ENCODE results near the gene ASTN2. TPM values are rescaled to one million over a fixed set of nuclear protein-coding genes. Genes with fewer than 3 reads are reported as not detected.

Gene ASTN2
- total and polyA plus RNA-seq, 2 experiments from 2014 or later: 7.0 to 24.6 TPM

GRCh38 chr9:116750510-116750909 is 664.3 kb downstream of the ASTN2 start (continued):
- TF ChIP-seq, protein P1, sequence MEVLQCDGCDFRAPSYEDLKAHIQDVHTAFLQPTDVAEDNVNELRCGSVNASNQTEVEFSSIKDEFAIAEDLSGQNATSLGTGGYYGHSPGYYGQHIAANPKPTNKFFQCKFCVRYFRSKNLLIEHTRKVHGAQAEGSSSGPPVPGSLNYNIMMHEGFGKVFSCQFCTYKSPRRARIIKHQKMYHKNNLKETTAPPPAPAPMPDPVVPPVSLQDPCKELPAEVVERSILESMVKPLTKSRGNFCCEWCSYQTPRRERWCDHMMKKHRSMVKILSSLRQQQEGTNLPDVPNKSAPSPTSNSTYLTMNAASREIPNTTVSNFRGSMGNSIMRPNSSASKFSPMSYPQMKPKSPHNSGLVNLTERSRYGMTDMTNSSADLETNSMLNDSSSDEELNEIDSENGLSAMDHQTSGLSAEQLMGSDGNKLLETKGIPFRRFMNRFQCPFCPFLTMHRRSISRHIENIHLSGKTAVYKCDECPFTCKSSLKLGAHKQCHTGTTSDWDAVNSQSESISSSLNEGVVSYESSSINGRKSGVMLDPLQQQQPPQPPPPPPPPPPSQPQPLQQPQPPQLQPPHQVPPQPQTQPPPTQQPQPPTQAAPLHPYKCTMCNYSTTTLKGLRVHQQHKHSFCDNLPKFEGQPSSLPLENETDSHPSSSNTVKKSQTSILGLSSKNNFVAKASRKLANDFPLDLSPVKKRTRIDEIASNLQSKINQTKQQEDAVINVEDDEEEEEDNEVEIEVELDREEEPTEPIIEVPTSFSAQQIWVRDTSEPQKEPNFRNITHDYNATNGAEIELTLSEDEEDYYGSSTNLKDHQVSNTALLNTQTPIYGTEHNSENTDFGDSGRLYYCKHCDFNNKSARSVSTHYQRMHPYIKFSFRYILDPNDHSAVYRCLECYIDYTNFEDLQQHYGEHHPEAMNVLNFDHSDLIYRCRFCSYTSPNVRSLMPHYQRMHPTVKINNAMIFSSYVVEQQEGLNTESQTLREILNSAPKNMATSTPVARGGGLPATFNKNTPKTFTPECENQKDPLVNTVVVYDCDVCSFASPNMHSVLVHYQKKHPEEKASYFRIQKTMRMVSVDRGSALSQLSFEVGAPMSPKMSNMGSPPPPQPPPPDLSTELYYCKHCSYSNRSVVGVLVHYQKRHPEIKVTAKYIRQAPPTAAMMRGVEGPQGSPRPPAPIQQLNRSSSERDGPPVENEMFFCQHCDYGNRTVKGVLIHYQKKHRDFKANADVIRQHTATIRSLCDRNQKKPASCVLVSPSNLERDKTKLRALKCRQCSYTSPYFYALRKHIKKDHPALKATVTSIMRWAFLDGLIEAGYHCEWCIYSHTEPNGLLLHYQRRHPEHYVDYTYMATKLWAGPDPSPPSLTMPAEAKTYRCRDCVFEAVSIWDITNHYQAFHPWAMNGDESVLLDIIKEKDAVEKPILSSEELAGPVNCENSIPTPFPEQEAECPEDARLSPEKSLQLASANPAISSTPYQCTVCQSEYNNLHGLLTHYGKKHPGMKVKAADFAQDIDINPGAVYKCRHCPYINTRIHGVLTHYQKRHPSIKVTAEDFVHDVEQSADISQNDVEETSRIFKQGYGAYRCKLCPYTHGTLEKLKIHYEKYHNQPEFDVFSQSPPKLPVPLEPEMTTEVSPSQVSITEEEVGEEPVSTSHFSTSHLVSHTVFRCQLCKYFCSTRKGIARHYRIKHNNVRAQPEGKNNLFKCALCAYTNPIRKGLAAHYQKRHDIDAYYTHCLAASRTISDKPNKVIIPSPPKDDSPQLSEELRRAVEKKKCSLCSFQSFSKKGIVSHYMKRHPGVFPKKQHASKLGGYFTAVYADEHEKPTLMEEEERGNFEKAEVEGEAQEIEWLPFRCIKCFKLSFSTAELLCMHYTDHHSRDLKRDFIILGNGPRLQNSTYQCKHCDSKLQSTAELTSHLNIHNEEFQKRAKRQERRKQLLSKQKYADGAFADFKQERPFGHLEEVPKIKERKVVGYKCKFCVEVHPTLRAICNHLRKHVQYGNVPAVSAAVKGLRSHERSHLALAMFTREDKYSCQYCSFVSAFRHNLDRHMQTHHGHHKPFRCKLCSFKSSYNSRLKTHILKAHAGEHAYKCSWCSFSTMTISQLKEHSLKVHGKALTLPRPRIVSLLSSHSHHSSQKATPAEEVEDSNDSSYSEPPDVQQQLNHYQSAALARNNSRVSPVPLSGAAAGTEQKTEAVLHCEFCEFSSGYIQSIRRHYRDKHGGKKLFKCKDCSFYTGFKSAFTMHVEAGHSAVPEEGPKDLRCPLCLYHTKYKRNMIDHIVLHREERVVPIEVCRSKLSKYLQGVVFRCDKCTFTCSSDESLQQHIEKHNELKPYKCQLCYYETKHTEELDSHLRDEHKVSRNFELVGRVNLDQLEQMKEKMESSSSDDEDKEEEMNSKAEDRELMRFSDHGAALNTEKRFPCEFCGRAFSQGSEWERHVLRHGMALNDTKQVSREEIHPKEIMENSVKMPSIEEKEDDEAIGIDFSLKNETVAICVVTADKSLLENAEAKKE (CRISPR knock-in tag; IDR thresholded peaks at IDR 0.05): no peak
- TF ChIP-seq NANOG (IDR thresholded peaks at IDR 0.05; ENCODE audit: borderline replicate concordance): no peak

GRCh38 chr9:116749772-116750171 is 665.1 kb downstream of the ASTN2 start:
- H3K36me3 ChIP-seq (ENCODE audit: insufficient read depth): no peaks in the 10 kb centered on the region
- TF ChIP-seq, protein P2, sequence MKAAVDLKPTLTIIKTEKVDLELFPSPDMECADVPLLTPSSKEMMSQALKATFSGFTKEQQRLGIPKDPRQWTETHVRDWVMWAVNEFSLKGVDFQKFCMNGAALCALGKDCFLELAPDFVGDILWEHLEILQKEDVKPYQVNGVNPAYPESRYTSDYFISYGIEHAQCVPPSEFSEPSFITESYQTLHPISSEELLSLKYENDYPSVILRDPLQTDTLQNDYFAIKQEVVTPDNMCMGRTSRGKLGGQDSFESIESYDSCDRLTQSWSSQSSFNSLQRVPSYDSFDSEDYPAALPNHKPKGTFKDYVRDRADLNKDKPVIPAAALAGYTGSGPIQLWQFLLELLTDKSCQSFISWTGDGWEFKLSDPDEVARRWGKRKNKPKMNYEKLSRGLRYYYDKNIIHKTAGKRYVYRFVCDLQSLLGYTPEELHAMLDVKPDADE (IDR thresholded peaks at IDR 0.05): no peak
- no peak for TF ChIP-seq EZH2phosphoT487 (IDR thresholded peaks at IDR 0.05; ENCODE audit: unreplicated experiment)
- TF ChIP-seq POLR2AphosphoS5 (IDR thresholded peaks at IDR 0.05; ENCODE audit: low read depth): no peak
- no peak for TF ChIP-seq REST (IDR thresholded peaks at IDR 0.05; ENCODE audit: unreplicated experiment)
- TF ChIP-seq CREB1 (CRISPR knock-in tag; IDR thresholded peaks at IDR 0.05; ENCODE audit: low read depth): no peak

More at GRCh38 chr9:116749772-116750171, 665.1 kb downstream of the ASTN2 start:
- no peak overlapping the region for H3K4me3 ChIP-seq
- peaks cover 2% of the 10 kb centered on the region for H3K27me3 Mint-ChIP-seq (ENCODE audit: insufficient read depth, low read depth, poor library complexity)
- ATAC-seq: no peak
- no peaks in the 10 kb centered on the region for H3K9me3 Mint-ChIP-seq
- no peaks in the 10 kb centered on the region for H3K36me3 Mint-ChIP-seq (ENCODE audit: low read depth)
- no peak overlapping the region for H3K4me3 Mint-ChIP-seq
- no peaks in the 10 kb centered on the region; the same call in 1 of the 2 replicates for H4K20me1 ChIP-seq (replicated peaks; ENCODE audit: insufficient read depth)
- H3K27ac ChIP-seq (ENCODE audit: low read depth): no peak overlapping the region
- no peaks in the 10 kb centered on the region for H3K9me2 ChIP-seq (ENCODE audit: insufficient read depth)
- H3K27ac Mint-ChIP-seq: no peak overlapping the region
- H3K4me1 Mint-ChIP-seq: peaks cover 18% of the 10 kb centered on the region
- H3K27me3 ChIP-seq (ENCODE audit: insufficient read depth): no peaks in the 10 kb centered on the region
- H3K79me2 ChIP-seq (replicated peaks; ENCODE audit: insufficient read depth): no peaks in the 10 kb centered on the region
- H3F3A ChIP-seq (replicated peaks; ENCODE audit: low read depth): no peaks in the 10 kb centered on the region
- H3K4me1 ChIP-seq (ENCODE audit: insufficient read depth): no peaks in the 10 kb centered on the region; the same call in 1 of the 2 replicates
- no peak overlapping the region for H3K4me2 ChIP-seq
- H2AFZ ChIP-seq: no peak overlapping the region
- no peak for DNase-seq (ENCODE audit: low spot score)

Measured in GM23338 (cell line).